H1 (cell line): ENCODE data around the gene LGR4. TPM values are rescaled to one million over a fixed set of nuclear protein-coding genes. Genes with fewer than 3 reads are reported as not detected.

ENCODE experiments used
- CTCF ChIA-PET: fragments of 300-600 bp; sonication (Branson Sonifier 250); formaldehyde crosslinking; loops from one replicate; lab custom pipeline; 2021; ENCODE audit not compliant: partially characterized antibody; lab: Charles Lee
- POLR2A ChIA-PET: fragments of 300-600 bp; sonication (Branson Sonifier 250); formaldehyde crosslinking; loops from one replicate; lab custom pipeline; 2021; ENCODE audit warnings: inconsistent platforms; ENCODE audit not compliant: partially characterized antibody; lab: Charles Lee
- DNase-seq, 2 experiments: peaks; one replicate each; pipeline versions ENCODE4 v3.0.0 to v3.0.0-alpha.2; 2010 to 2022; ENCODE audit warnings: low spot score in 2 of 2, low read depth in 1 of 2, mixed read lengths in 1 of 2
- FAIRE-seq: peaks from 2 replicates; lab custom pipeline; 2011; peaks lifted over from hg19 to GRCh38; lab: Jason Lieb, UNC
- H2AFZ ChIP-seq: 2 replicates; pipeline ENCODE4 v1.8.1; 2012; ENCODE audit warnings: low read length, inconsistent platforms
- H2AK5ac ChIP-seq: 2 replicates; pipeline ENCODE4 v1.6.1; 2013; ENCODE audit warnings: low read depth, low read length
- H2BK120ac ChIP-seq: replicated peaks from 2 replicates; pipeline ENCODE3; 2013; ENCODE audit warnings: low read depth, low read length, inconsistent platforms
- H2BK12ac ChIP-seq: 2 replicates; pipeline ENCODE4 v1.6.1; 2013; ENCODE audit warnings: low read depth, low read length
- H2BK15ac ChIP-seq: 2 replicates; pipeline ENCODE4 v1.6.1; 2013; ENCODE audit warnings: low read length
- H2BK20ac ChIP-seq: 2 replicates; pipeline ENCODE4 v1.6.1; 2013; ENCODE audit warnings: low read length
- H2BK5ac ChIP-seq: 2 replicates; pipeline ENCODE4 v1.6.1; 2013; ENCODE audit warnings: low read depth, low read length
- H3K14ac ChIP-seq: 2 replicates; pipeline ENCODE4 v1.6.1; 2013; ENCODE audit warnings: inconsistent platforms; ENCODE audit not compliant: insufficient read length
- H3K18ac ChIP-seq: 2 replicates; pipeline ENCODE4 v1.6.1; 2013; ENCODE audit warnings: low read length; ENCODE audit errors: extremely low read depth
- H3K23ac ChIP-seq: 2 replicates; pipeline ENCODE4 v1.6.1; 2013; ENCODE audit warnings: inconsistent platforms; ENCODE audit not compliant: insufficient read length
- H3K23me2 ChIP-seq: 2 replicates; pipeline ENCODE4 v1.6.1; 2013; ENCODE audit warnings: low read depth, low read length
- H3K27ac ChIP-seq: 2 replicates; pipeline ENCODE4 v1.6.1; 2011; ENCODE audit warnings: low read depth, low read length, inconsistent platforms
- H3K27me3 ChIP-seq, 4 experiments: replicated peaks in 1 of 4; 1 replicate in 1 of 4; 2 replicates in 3 of 4; pipeline versions ENCODE4 v1.6.1 to v1.8.1; 2011 to 2013; ENCODE audit warnings: low read length in 3 of 4, mild to moderate bottlenecking in 3 of 4, inconsistent platforms in 2 of 4, mixed read lengths in 2 of 4, moderate library complexity in 1 of 4; ENCODE audit not compliant: control insufficient read depth in 3 of 4, insufficient read depth in 3 of 4; ENCODE audit errors: extremely low read depth in 1 of 4
- H3K36me3 ChIP-seq, 4 experiments: 2 replicates each; pipeline versions ENCODE4 v1.6.1 to v1.8.1; 2011 to 2013; ENCODE audit warnings: mild to moderate bottlenecking in 4 of 4, low read length in 3 of 4, moderate library complexity in 2 of 4, control low read depth in 1 of 4, inconsistent platforms in 1 of 4; ENCODE audit not compliant: insufficient read depth in 4 of 4, control insufficient read depth in 2 of 4
- H3K4ac ChIP-seq: replicated peaks from 2 replicates; pipeline ENCODE3; 2013; ENCODE audit warnings: low read length, low read depth, mixed read lengths, inconsistent platforms; ENCODE audit not compliant: insufficient read length
- H3K4me1 ChIP-seq, 4 experiments: replicated peaks in 1 of 4; 1 replicate in 1 of 4; 2 replicates in 3 of 4; pipeline versions ENCODE4 v1.6.1 to v1.8.1; 2011 to 2013; ENCODE audit warnings: low read length in 3 of 4, inconsistent platforms in 2 of 4, mixed read lengths in 1 of 4; ENCODE audit not compliant: insufficient read depth in 4 of 4, control insufficient read depth in 3 of 4
- H3K4me2 ChIP-seq, 2 experiments: 2 replicates each; pipeline versions ENCODE4 v1.6.1 to v1.8.1; 2011 to 2013; ENCODE audit warnings: low read depth in 2 of 2, low read length in 2 of 2, control low read depth in 1 of 2, inconsistent platforms in 1 of 2, mild to moderate bottlenecking in 1 of 2; ENCODE audit not compliant: insufficient read depth in 1 of 2
- H3K4me3 ChIP-seq, 4 experiments: fragments of 200-600, 300-600 bp in 1 of 4; sonication (generic), shearing (Covaris generic), sonication (Bioruptor Twin) in 1 of 4; 2 replicates each; pipeline versions ENCODE4 v1.5.1 to v1.8.1; 2011 to 2016; ENCODE audit warnings: low read length in 4 of 4, low read depth in 3 of 4, control low read depth in 2 of 4, inconsistent platforms in 2 of 4, mild to moderate bottlenecking in 2 of 4, mixed read lengths in 1 of 4, moderate library complexity in 1 of 4; ENCODE audit not compliant: insufficient read depth in 2 of 4; ENCODE audit errors: extremely low read depth in 1 of 4
- H3K56ac ChIP-seq: replicated peaks from 2 replicates; pipeline ENCODE3; 2013; ENCODE audit warnings: low read depth, mild to moderate bottlenecking, mixed read lengths, low read length, inconsistent platforms; ENCODE audit not compliant: insufficient read length
- H3K79me1 ChIP-seq: 2 replicates; pipeline ENCODE4 v1.6.1; 2013; ENCODE audit warnings: low read depth, low read length, control low read depth
- H3K79me2 ChIP-seq, 2 experiments: 2 replicates each; pipeline versions ENCODE4 v1.6.1 to v1.8.1; 2012 to 2013; ENCODE audit warnings: low read length in 2 of 2, mild to moderate bottlenecking in 2 of 2, inconsistent platforms in 1 of 2; ENCODE audit not compliant: insufficient read depth in 2 of 2, control insufficient read depth in 1 of 2
- H3K9ac ChIP-seq, 4 experiments: replicated peaks in 1 of 4; 1 replicate in 1 of 4; 2 replicates in 3 of 4; pipeline versions ENCODE4 v1.6.1 to v1.8.1; 2011 to 2013; ENCODE audit warnings: low read depth in 3 of 4, low read length in 3 of 4, control low read depth in 2 of 4, mild to moderate bottlenecking in 2 of 4, moderate library complexity in 2 of 4, inconsistent platforms in 1 of 4; ENCODE audit errors: extremely low read depth in 1 of 4
- H3K9me3 ChIP-seq, 2 experiments: 2 replicates each; pipeline versions ENCODE4 v1.6.1 to v1.8.1; 2012 to 2013; ENCODE audit warnings: mild to moderate bottlenecking in 2 of 2, moderate library complexity in 2 of 2, control low read depth in 1 of 2, inconsistent platforms in 1 of 2, low read depth in 1 of 2, low read length in 1 of 2, mixed read lengths in 1 of 2; ENCODE audit not compliant: insufficient read depth in 2 of 2
- H4K20me1 ChIP-seq, 2 experiments: replicated peaks in 1 of 2; 2 replicates each; pipeline versions ENCODE3 to v1.8.1; 2011 to 2013; ENCODE audit warnings: inconsistent platforms in 2 of 2, low read length in 2 of 2, mild to moderate bottlenecking in 1 of 2; ENCODE audit not compliant: insufficient read depth in 2 of 2, control insufficient read depth in 1 of 2
- H4K5ac ChIP-seq: 2 replicates; pipeline ENCODE4 v1.6.1; 2013; ENCODE audit warnings: low read length, low read depth, mixed read lengths, inconsistent platforms; ENCODE audit not compliant: insufficient read length
- H4K8ac ChIP-seq: 2 replicates; pipeline ENCODE4 v1.8.0; 2013; ENCODE audit warnings: mild to moderate bottlenecking, moderate library complexity, low read length, inconsistent platforms; ENCODE audit not compliant: insufficient read depth; ENCODE audit errors: extremely low read depth
- H4K91ac ChIP-seq: replicated peaks from 2 replicates; pipeline ENCODE3; 2013; ENCODE audit warnings: low read length, mixed read lengths, inconsistent platforms; ENCODE audit not compliant: insufficient read length
- CTCF ChIP-seq, 3 experiments: IDR thresholded peaks; 1 replicate in 2 of 3; 2 replicates in 1 of 3; pipeline versions ENCODE4 v1.5.1 to v1.6.1; 2011; ENCODE audit warnings: low read length in 3 of 3, mild to moderate bottlenecking in 3 of 3, inconsistent platforms in 2 of 3, low read depth in 1 of 3, moderate library complexity in 1 of 3; ENCODE audit not compliant: insufficient read depth in 1 of 3; ENCODE audit errors: control extremely low read depth in 1 of 3
- RNF2 ChIP-seq: fragments of 200-900, 300-1000 bp; sonication (generic); IDR thresholded peaks from 2 replicates; pipeline ENCODE4 v1.7.1; 2016; ENCODE audit warnings: borderline replicate concordance, low read depth, mild to moderate bottlenecking, antibody characterized with exemption, low read length; ENCODE audit not compliant: poor library complexity, severe bottlenecking; ENCODE audit errors: missing control alignments
- TBP ChIP-seq: IDR thresholded peaks from 2 replicates; pipeline ENCODE4 v1.6.1; 2011; ENCODE audit warnings: low read depth, low read length, improper control_type of control experiment
- WGBS, 2 experiments: shearing (Covaris generic) in 1 of 2; methylation state at CpG; one replicate each; pipeline versions ENCODE4 v1.1.6 to v1.1.7; 2013 to 2015; ENCODE audit warnings: low lambda C conversion rate in 2 of 2, mixed read lengths in 2 of 2, inconsistent platforms in 1 of 2, low coverage in 1 of 2, missing lambda C conversion rate in 1 of 2; ENCODE audit not compliant: insufficient replicate concordance in 2 of 2, insufficient coverage in 1 of 2, insufficient read length in 1 of 2; ENCODE audit errors: extremely low coverage in 1 of 2, missing lambda C conversion rate in 1 of 2; 5-methylcytosine and 5-hydroxymethylcytosine counted together
- polyA plus RNA-seq, 7 experiments: library from polyadenylated mRNA; depleted of rRNA in 3 of 7; stranded (reverse) in 5 of 7; unstranded in 2 of 7; fragments of >200 nt in 5 of 7; fragments of 200-250 nt in 2 of 7; gene quantifications; 1 replicate in 5 of 7; 2 replicates in 1 of 7; 4 replicates in 1 of 7; pipeline versions ENCODE4 v1.2.1 to v1.2.3, GENCODE V29; 2011 to 2013; ENCODE audit warnings: missing spikeins in 2 of 7, mixed read lengths in 2 of 7
- total RNA-seq: library from RNA; stranded (reverse); fragmentation: NEBNext Ultra II Directional; extraction: Animal tissue kit (Norgen Biotek cat#: 25700); gene quantifications from 2 replicates; pipeline ENCODE4 v1.2.1, GENCODE V29; 2021

The LGR4 gene
- total and polyA plus RNA-seq, 2 of the 8 experiments (the other 6 are each of a cell fraction or from before 2014, with no cell fraction given): 26.6 to 61.7 TPM

DNA sequence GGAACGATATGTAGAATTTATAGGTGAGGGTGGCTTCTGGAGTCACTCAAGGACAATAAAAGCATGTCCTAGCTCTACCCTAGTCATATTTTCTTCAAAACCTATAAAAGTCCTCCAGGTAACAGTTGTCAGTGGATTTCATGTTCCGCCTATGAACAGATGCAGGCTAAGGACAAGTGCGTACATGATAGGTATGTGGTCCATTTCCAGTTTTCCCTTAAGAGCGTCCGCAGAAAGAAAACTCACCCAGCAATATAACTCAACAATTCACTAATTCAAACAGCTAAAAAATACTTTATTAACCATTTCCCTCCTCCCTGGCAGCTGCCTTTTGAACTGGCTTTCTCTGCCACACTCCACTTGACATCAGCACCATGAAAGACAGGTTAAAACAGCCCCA is 59.4 kb downstream of the LGR4 start:
- Histone ChIP-seq H4K5ac (no peak overlapping the region), H2BK5ac (no peak overlapping the region), H3K36me3 (peaks cover 0 to 32% (median 1%) of the 10 kb centered on the region in 4 experiments; a peak in 2 of 8 replicates), H3K79me2 (peaks cover 0 to 74% of the 10 kb centered on the region in 2 experiments; a peak in 3 of 4 replicates), H4K91ac (no peak overlapping the region), H3K4me1 (peaks cover 0 to 7% (median 2%) of the 10 kb centered on the region in 4 experiments; a peak in 3 of 7 replicates), H3K27ac (no peak overlapping the region), H2AK5ac (no peak overlapping the region), H4K20me1 (peaks cover 5 to 7% of the 10 kb centered on the region in 2 experiments), H3K27me3 (no peaks in the 10 kb centered on the region), H2BK120ac (no peak overlapping the region), H3K4ac (no peak overlapping the region), H3K56ac (no peak overlapping the region), H3K23me2 (no peaks in the 10 kb centered on the region), H3K4me3 (no peak overlapping the region), H3K79me1 (peaks cover 3% of the 10 kb centered on the region; the same call in 1 of the 2 replicates), H4K8ac (no peak overlapping the region), H3K18ac (no peak overlapping the region), H3K9ac (no peak overlapping the region), H3K23ac (no peak overlapping the region), H2BK20ac (no peak overlapping the region), H3K14ac (no peak overlapping the region), H3K4me2 (no peak overlapping the region), H2BK15ac (no peak overlapping the region), H2AFZ (no peak overlapping the region), H2BK12ac (no peak overlapping the region), H3K9me3 (no peaks in the 10 kb centered on the region)
- DNase-seq: no peak
- ChIA-PET POLR2A (interaction anchor here (2.6 kb wide), 1 partner anchor 17 kb away, joined by 6 read pairs; no protein-coding TSS in a partner anchor), CTCF (interaction anchor here (1.2 to 2.1 kb wide), 8 partner anchors 9 to 71 kb away, joined by 3 to 7 read pairs (median 3); no protein-coding TSS in a partner anchor)
- no peak for FAIRE-seq
- WGBS, 2 experiments: 90% methylated on average over 5 of the region's 5 CpGs; no CpG with 5 or more reads in 1 of the 2 experiments
- no peak for TF ChIP-seq CTCF (IDR thresholded peaks at IDR 0.05; ENCODE audit: control extremely low read depth in 1 of 3, insufficient read depth in 1 of 3, low read depth in 1 of 3, low read length in 3 of 3)
- TF ChIP-seq RNF2: no peak
- no peak for TF ChIP-seq TBP
